ENCODE data around the gene NCAPD2. TPM values are rescaled to one million over a fixed set of nuclear protein-coding genes. Genes with fewer than 3 reads are reported as not detected.
A peak's percentile ranks its signal among the peaks of the same experiment; 100 is the strongest.

NCAPD2 gene
- total RNA-seq, 1 donor from 2014 or later, result 32.0 TPM

DNA sequence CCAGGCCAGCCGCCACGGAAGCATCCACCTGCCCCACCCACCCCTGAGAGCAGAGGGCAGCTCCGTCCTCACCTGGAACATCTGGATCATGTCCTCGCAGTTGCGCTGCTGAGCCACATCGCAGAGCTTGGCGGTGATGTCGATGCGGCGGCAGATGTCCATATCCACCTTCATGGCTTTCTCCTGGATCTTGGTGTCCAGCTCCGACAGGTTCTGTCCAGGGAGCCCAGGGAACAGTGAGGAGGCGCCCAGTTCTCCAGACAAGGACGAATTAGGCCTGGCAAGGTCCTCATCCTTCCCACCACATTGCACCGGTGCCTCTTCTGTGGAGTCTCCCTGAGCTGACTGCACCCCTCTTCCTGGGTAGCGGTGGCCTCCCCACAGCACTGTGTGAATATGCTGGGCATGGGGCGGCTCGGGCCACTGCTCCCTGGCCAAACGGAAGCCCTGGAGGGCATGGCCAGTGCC lies 55.8 kb downstream of the NCAPD2 start:
- peaks cover 55% of the 10 kb centered on the region for H3K36me3 ChIP-seq
- ATAC-seq (no peak), DNase-seq (no peak)
- H3K4me3 ChIP-seq, result peak overlapping the region; percentile 18
- H3K27ac ChIP-seq, result peak overlapping the region; percentile 78
- no peaks in the 10 kb centered on the region for H3K9me3 ChIP-seq
- peaks cover 69% of the 10 kb centered on the region for H3K4me1 ChIP-seq
- intact Hi-C loops (cut with DNase I), result no loop called here
- H3K27me3 ChIP-seq (ENCODE audit: low read depth), result no peaks in the 10 kb centered on the region
- TF ChIP-seq, protein P1, sequence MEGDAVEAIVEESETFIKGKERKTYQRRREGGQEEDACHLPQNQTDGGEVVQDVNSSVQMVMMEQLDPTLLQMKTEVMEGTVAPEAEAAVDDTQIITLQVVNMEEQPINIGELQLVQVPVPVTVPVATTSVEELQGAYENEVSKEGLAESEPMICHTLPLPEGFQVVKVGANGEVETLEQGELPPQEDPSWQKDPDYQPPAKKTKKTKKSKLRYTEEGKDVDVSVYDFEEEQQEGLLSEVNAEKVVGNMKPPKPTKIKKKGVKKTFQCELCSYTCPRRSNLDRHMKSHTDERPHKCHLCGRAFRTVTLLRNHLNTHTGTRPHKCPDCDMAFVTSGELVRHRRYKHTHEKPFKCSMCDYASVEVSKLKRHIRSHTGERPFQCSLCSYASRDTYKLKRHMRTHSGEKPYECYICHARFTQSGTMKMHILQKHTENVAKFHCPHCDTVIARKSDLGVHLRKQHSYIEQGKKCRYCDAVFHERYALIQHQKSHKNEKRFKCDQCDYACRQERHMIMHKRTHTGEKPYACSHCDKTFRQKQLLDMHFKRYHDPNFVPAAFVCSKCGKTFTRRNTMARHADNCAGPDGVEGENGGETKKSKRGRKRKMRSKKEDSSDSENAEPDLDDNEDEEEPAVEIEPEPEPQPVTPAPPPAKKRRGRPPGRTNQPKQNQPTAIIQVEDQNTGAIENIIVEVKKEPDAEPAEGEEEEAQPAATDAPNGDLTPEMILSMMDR (IDR thresholded peaks at IDR 0.05), result no peak

DNA sequence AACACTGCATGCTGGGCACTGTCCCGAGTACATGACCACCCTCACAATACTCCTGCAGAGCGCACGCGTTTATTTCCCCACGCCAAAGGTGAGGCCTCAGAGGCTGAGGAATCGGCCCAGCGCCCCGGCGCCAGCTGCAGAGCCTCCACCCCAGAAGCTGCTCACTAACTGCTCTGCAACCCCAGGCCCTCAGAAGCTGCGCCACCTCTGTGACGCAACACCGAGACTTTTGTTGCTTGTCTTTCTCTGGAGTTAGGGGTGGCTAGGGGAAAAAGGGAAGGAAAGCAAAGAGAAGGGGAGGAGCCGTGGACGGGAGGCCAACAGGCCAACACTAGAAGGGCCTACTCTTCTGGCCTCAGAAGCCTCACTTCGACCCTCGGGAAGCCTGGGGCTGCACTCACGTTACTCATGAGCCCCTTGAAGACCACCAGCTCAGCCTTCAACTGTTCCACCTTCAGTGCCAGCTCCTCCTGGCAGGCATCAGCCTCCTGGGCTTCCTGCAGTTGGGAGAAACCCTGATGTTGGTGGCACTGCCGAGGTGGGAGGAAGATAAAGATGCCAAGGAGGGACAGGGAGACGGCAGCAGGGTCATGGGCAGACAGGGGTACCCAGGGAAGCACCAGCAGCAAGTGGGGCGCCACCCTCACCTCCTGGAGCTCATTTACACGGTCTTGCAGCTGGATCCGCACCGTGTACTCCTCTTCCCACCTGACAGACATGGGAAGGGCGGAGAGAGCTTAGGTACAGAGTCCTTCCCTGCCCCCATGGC lies 56.6 kb downstream of the NCAPD2 start:
- Histone ChIP-seq H3K27me3 (ENCODE audit: low read depth) (no peaks in the 10 kb centered on the region), H3K4me1 (peaks cover 71% of the 10 kb centered on the region), H3K4me3 (peak overlapping the region; percentile 25), H3K9me3 (no peaks in the 10 kb centered on the region), H3K36me3 (peaks cover 47% of the 10 kb centered on the region), H3K27ac (peak overlapping the region; percentile 78)
- intact Hi-C loops (cut with DNase I), result no loop called here
- TF ChIP-seq, protein P1 (IDR thresholded peaks at IDR 0.05), result no peak
- ATAC-seq, result peak; percentile 28 to 37
- peak; percentile 78 for DNase-seq

DNA sequence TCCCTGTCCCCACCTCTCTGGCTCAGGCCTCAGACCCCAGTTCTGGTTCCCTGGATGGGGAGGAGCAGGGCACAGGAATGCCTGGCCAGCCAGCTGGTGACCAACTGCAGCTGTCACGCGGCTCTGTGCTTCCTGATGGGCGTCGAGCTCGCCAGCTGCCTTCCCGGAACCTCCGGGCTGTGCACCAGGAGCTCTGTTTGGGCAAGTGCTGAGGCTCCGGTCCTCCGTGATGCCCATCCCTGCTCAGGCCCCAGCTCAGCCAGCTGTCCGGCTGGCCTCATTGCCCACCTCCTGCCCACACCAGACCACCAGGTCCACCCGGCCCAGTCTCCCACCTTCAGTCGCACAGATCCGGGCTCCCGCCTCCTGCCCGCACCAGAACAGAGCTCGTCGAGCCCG lies 57.2 kb downstream of the NCAPD2 start:
- peaks cover 41% of the 10 kb centered on the region for H3K36me3 ChIP-seq
- H3K27ac ChIP-seq, result peak overlapping the region; percentile 78
- peaks cover 71% of the 10 kb centered on the region for H3K4me1 ChIP-seq
- TF ChIP-seq, protein P1 (IDR thresholded peaks at IDR 0.05), result no peak
- intact Hi-C loops (cut with DNase I), result no loop called here
- H3K4me3 ChIP-seq, result peak overlapping the region; percentile 25
- ATAC-seq (no peak), DNase-seq (no peak)
- no peaks in the 10 kb centered on the region for H3K27me3 ChIP-seq (ENCODE audit: low read depth)
- no peaks in the 10 kb centered on the region for H3K9me3 ChIP-seq

DNA sequence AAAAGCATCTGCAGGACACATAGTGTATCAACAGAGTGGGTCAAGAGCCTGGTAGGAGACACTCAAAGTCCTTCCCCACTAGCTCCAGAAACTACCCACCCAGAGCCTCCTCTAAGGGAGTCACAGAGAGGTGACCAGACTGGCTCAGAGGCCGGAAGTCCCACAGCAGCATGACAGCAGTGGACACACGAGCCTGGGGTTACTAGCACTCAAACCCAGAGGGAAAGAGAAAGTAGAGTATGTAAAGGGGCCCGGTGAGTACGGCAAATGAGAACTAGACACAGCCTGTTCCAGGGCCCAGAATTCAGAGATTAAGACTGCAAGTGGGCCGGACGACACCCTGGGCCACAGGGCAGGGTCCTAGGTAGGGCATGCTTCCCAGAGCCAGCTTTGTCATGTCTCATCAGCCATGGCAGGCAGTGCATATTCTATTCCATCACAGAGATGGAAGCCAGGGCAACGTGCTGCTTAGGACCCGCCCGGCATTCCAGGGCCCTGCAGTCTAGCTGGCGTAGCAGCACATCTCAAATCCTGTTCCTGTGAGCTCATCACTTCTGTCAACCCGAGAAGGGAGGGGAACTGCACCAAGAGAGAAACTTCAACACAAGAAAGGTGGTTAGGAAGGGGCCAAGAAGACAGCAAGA lies 57.7 kb downstream of the NCAPD2 start:
- H3K36me3 ChIP-seq, result peaks cover 36% of the 10 kb centered on the region
- TF ChIP-seq, protein P1 (IDR thresholded peaks at IDR 0.05), result no peak
- H3K27ac ChIP-seq, result peak overlapping the region; percentile 78
- no peak for DNase-seq
- ATAC-seq, result no peak
- no peaks in the 10 kb centered on the region for H3K9me3 ChIP-seq
- H3K4me3 ChIP-seq, result peak overlapping the region; percentile 25
- no peaks in the 10 kb centered on the region for H3K27me3 ChIP-seq (ENCODE audit: low read depth)
- intact Hi-C loops (cut with DNase I), result no loop called here
- H3K4me1 ChIP-seq, result peaks cover 71% of the 10 kb centered on the region

DNA sequence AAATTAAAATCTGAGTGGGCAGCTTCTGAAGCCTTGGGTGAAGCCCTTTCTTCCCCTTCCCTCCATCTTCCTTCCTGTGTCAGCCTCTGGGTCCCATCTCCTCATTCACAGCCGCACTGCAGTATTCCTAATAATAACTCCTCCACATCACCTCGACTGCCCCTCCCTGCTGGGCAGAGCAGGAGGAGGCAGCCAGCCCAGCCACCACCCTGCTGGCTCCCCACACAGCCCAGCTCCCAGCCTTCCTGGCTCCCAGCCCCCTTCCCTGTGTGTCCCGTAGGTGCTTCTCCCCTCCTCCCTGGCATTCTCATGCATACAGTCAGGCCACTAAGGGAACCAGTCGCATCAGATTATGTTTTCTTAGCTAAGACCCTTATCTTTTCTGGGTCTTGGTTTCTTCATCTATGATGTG lies 58.2 kb downstream of the NCAPD2 start:
- DNase-seq, result no peak
- ATAC-seq, result no peak
- no peaks in the 10 kb centered on the region for H3K27me3 ChIP-seq (ENCODE audit: low read depth)
- peaks cover 36% of the 10 kb centered on the region for H3K36me3 ChIP-seq
- intact Hi-C loops (cut with DNase I), result no loop called here
- TF ChIP-seq, protein P1 (IDR thresholded peaks at IDR 0.05), result no peak
- peaks cover 71% of the 10 kb centered on the region for H3K4me1 ChIP-seq
- H3K27ac ChIP-seq, result peak overlapping the region; percentile 78
- H3K4me3 ChIP-seq, result no peak overlapping the region
- no peaks in the 10 kb centered on the region for H3K9me3 ChIP-seq
